ENCODE results near the gene SLX4IP. TPM values are rescaled to one million over a fixed set of nuclear protein-coding genes. Genes with fewer than 3 reads are reported as not detected.

Gene SLX4IP
- total and polyA plus RNA-seq, 5 experiments from 2014 or later = 1.5 to 6.3 (median 2.5) TPM

- ATAC-seq (no peak), DNase-seq (no peak)
- H3K9me3 Mint-ChIP-seq = no peaks in the 10 kb centered on the region
- POLR2A ChIA-PET = no interaction called here
- peaks cover 6 to 19% (median 10%) of the 10 kb centered on the region in 3 donors for H3K36me3 Mint-ChIP-seq
- H3K4me1 Mint-ChIP-seq = peaks cover 9 to 28% (median 24%) of the 10 kb centered on the region in 4 donors
- peak overlapping the region in 1 of 10 donors; percentile 12 for H3K27ac Mint-ChIP-seq
- no peaks in the 10 kb centered on the region for H3K27me3 Mint-ChIP-seq
- no peak overlapping the region for H3K4me3 Mint-ChIP-seq
These were observed 87.2 kb downstream of the SLX4IP start for GRCh38 chr20:10522328-10522727.

GRCh38 chr20:10523443-10523842, 88.3 kb downstream of the SLX4IP start:
- no peak for ATAC-seq
- Mint-ChIP-seq H3K36me3 (peaks cover 6 to 19% (median 10%) of the 10 kb centered on the region in 3 donors), H3K4me1 (peaks cover 9 to 26% (median 24%) of the 10 kb centered on the region in 4 donors), H3K9me3 (no peaks in the 10 kb centered on the region), H3K4me3 (no peak overlapping the region), H3K27ac (peak overlapping the region in 2 of 10 donors; percentile 71 to 79), H3K27me3 (no peaks in the 10 kb centered on the region)
- DNase-seq = no peak
- POLR2A ChIA-PET = no interaction called here

DNA sequence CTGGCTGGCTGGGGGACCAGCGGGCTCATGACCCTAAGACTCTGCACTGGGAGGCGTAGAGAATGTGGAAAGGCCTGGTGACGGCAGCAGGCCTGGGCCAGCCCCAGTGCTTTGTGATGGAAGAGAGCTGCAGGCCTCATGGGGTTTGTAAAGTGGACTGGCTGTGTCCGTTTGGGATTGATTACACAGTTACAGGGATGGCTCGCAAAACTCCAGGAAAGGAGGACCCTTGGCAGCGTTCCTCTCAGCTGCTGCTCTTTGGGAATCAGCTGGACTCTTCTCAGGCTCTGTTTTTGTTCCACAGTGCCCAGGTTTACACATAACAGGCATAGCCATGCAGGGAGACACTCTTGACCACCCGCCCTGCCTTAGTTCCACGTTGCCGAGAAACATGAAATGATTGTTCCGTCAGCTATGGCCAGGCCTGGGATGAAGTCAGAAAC, 89.0 kb downstream of the SLX4IP start:
- POLR2A ChIA-PET = no interaction called here
- H3K36me3 Mint-ChIP-seq = peaks cover 6 to 19% (median 10%) of the 10 kb centered on the region in 3 donors
- DNase-seq (no peak), ATAC-seq (no peak)
- H3K9me3 Mint-ChIP-seq = no peaks in the 10 kb centered on the region
- H3K27me3 Mint-ChIP-seq = no peaks in the 10 kb centered on the region
- H3K4me3 Mint-ChIP-seq = no peak overlapping the region
- no peak overlapping the region for H3K27ac Mint-ChIP-seq
- peaks cover 9 to 26% (median 22%) of the 10 kb centered on the region in 4 donors for H3K4me1 Mint-ChIP-seq

- POLR2A ChIA-PET = no interaction called here
- no peak overlapping the region for H3K4me3 Mint-ChIP-seq
- H3K9me3 Mint-ChIP-seq = no peaks in the 10 kb centered on the region
- peaks cover 9 to 20% (median 16%) of the 10 kb centered on the region in 4 donors for H3K4me1 Mint-ChIP-seq
- DNase-seq (no peak), ATAC-seq (no peak)
- peak overlapping the region in 1 of 10 donors; percentile 11 for H3K27ac Mint-ChIP-seq
- H3K27me3 Mint-ChIP-seq = no peaks in the 10 kb centered on the region
- H3K36me3 Mint-ChIP-seq = peaks cover 6 to 14% (median 10%) of the 10 kb centered on the region in 3 donors
These were observed 89.5 kb downstream of the SLX4IP start for GRCh38 chr20:10524643-10525042.

DNA sequence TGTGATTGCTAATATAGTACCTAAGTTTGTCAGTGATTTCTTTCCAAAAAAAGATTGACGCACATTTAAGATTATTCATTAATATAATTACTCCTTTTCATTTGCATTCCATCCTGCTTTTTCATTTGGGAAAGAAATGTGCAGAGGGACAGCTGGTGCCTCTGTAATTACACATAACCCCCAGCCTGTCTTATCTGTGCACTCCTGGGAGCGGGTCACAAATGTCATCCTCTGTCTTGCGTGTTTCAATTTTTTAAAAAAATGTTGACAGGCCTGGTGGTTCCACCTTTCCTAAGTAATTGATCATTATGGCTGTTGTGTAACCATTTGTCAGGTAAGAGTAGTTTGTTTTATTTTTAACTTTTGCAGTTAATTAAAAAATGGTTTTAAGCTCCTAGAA, 92.7 kb downstream of the SLX4IP start:
- no peaks in the 10 kb centered on the region for H3K9me3 Mint-ChIP-seq
- DNase-seq = no peak
- H3K27ac Mint-ChIP-seq = no peak overlapping the region
- peaks cover 0 to 10% (median 4%) of the 10 kb centered on the region in 4 donors for H3K4me1 Mint-ChIP-seq
- no peaks in the 10 kb centered on the region for H3K27me3 Mint-ChIP-seq
- no peak overlapping the region for H3K4me3 Mint-ChIP-seq
- POLR2A ChIA-PET = no interaction called here
- peaks cover 6 to 14% (median 13%) of the 10 kb centered on the region in 3 donors for H3K36me3 Mint-ChIP-seq
- no peak for ATAC-seq

DNA sequence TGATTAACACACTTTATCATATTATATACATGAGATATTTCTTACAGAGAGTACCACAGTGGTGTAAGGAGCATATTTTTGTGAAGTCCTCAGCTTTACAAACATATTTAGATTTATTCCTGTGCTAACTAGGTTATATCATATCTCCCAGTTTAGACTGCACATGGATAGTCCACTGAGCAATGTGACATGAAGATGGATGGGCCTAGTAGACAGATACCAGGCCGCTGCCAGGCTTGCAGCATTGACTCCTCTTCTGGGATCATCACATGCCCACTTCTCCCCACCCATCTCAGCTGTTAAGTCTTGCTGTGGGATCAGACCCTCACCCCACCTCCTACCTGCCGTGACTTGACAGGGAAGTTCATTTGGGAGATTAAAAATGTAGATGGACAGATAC, 95.8 kb downstream of the SLX4IP start:
- Mint-ChIP-seq H3K27ac (peak overlapping the region in 1 of 10 donors; percentile 5), H3K36me3 (peaks cover 3 to 15% (median 6%) of the 10 kb centered on the region in 3 donors), H3K9me3 (no peaks in the 10 kb centered on the region), H3K4me1 (peaks cover 4 to 10% (median 8%) of the 10 kb centered on the region in 4 donors), H3K27me3 (no peaks in the 10 kb centered on the region), H3K4me3 (no peak overlapping the region)
- DNase-seq (no peak), ATAC-seq (no peak)
- POLR2A ChIA-PET = no interaction called here

GRCh38 chr20:10531848-10532247, 96.7 kb downstream of the SLX4IP start:
- peaks cover 0 to 10% (median 4%) of the 10 kb centered on the region in 3 donors for H3K36me3 Mint-ChIP-seq
- ATAC-seq (no peak), DNase-seq (no peak)
- POLR2A ChIA-PET = no interaction called here
- H3K27me3 Mint-ChIP-seq = no peaks in the 10 kb centered on the region
- no peak overlapping the region for H3K27ac Mint-ChIP-seq
- no peaks in the 10 kb centered on the region for H3K9me3 Mint-ChIP-seq
- no peak overlapping the region for H3K4me3 Mint-ChIP-seq
- H3K4me1 Mint-ChIP-seq = peaks cover 6 to 10% (median 8%) of the 10 kb centered on the region in 4 donors

DNA sequence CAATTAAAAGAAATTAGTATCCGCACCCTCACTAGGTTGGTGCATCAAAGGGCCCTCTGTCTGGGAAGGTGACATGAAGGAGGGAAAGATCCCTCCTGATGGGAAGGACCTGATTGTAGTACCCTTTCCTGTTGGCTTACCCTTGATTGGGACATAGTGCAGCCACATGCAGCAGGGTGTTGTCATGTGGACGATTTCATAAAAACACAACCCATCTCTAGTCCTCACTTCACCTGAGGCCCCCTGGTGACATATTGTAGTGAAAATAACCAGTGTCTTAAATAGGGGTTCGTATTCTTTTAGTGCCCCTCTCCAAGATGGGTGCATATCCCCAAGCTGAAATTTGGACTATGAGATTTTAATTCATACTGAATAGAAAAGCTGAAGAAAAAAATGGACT, 97.3 kb downstream of the SLX4IP start:
- Mint-ChIP-seq H3K9me3 (no peaks in the 10 kb centered on the region), H3K4me3 (no peak overlapping the region), H3K27ac (no peak overlapping the region), H3K27me3 (no peaks in the 10 kb centered on the region), H3K4me1 (peaks cover 6 to 10% (median 8%) of the 10 kb centered on the region in 4 donors), H3K36me3 (peaks cover 0 to 10% (median 4%) of the 10 kb centered on the region in 3 donors)
- DNase-seq = no peak
- POLR2A ChIA-PET = no interaction called here
- no peak for ATAC-seq

GRCh38 chr20:10536531-10536930, 101.4 kb downstream of the SLX4IP start:
- no peaks in the 10 kb centered on the region for H3K9me3 Mint-ChIP-seq
- DNase-seq (no peak), ATAC-seq (no peak)
- POLR2A ChIA-PET = no interaction called here
- H3K4me3 Mint-ChIP-seq = no peak overlapping the region
- no peak overlapping the region for H3K27ac Mint-ChIP-seq
- peaks cover 17 to 28% (median 22%) of the 10 kb centered on the region in 4 donors for H3K4me1 Mint-ChIP-seq
- no peaks in the 10 kb centered on the region for H3K27me3 Mint-ChIP-seq
- H3K36me3 Mint-ChIP-seq = peaks cover 0 to 8% (median 4%) of the 10 kb centered on the region in 3 donors

- Mint-ChIP-seq H3K9me3 (no peaks in the 10 kb centered on the region), H3K4me1 (peaks cover 16 to 32% (median 29%) of the 10 kb centered on the region in 4 donors), H3K27me3 (no peaks in the 10 kb centered on the region), H3K4me3 (no peak overlapping the region), H3K27ac (peak overlapping the region in 1 of 10 donors; percentile 18), H3K36me3 (peaks cover 0 to 7% (median 4%) of the 10 kb centered on the region in 3 donors)
- ATAC-seq (no peak), DNase-seq (no peak)
- POLR2A ChIA-PET = interaction anchor here (0.7 kb wide), 1 partner anchor 22 kb away, joined by 3 read pairs; no protein-coding TSS in a partner anchor
These were observed 102.9 kb downstream of the SLX4IP start for GRCh38 chr20:10537850-10538480.

GRCh38 chr20:10538768-10539167, 103.7 kb downstream of the SLX4IP start:
- DNase-seq (no peak), ATAC-seq (no peak)
- no peaks in the 10 kb centered on the region for H3K27me3 Mint-ChIP-seq
- peaks cover 0 to 4% (median 4%) of the 10 kb centered on the region in 3 donors for H3K36me3 Mint-ChIP-seq
- POLR2A ChIA-PET = no interaction called here
- H3K4me3 Mint-ChIP-seq = no peak overlapping the region
- no peaks in the 10 kb centered on the region for H3K9me3 Mint-ChIP-seq
- H3K4me1 Mint-ChIP-seq = peaks cover 20 to 39% (median 31%) of the 10 kb centered on the region in 4 donors
- no peak overlapping the region for H3K27ac Mint-ChIP-seq

DNA sequence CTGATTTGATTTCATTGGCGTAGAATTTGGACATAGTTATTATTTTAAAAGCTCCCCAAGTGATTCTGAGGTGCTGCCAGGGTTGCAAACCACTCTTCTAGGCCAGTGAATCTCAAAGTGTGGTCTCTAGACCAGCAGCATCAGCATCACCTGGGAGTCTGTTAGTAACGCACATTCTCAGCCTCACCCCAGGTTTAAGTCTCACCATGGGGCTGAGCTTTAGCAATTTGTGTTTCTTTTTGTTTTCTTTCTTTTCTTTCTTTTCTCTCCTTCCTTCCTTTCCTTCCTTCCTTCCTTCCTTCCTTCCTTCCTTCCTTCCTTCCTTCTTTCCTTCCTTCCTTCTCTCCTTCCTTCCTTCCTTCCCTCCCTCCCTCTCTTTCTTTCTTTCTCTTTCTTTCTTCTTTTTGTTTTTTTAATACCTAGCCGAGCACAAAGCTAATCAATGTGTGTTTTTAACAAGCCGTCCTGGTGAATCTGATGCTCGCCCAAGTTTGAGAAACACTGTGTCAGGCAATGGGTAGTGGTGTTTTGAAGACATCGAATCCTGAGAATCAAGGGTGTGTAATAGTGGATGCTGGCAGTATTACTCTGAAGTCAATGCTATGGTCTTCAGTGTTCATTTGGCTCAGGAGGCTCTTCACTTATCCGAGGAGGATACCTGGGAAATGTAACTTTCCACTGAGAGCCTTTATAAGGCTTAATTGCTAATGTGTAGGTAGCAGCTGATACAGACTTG, 104.9 kb downstream of the SLX4IP start:
- Mint-ChIP-seq H3K4me1 (peaks cover 20 to 39% (median 31%) of the 10 kb centered on the region in 4 donors), H3K27ac (peak overlapping the region in 4 of 10 donors; percentile 26 to 81 (median 60)), H3K9me3 (no peaks in the 10 kb centered on the region), H3K36me3 (peaks cover 0 to 3% (median 2%) of the 10 kb centered on the region in 3 donors), H3K27me3 (no peaks in the 10 kb centered on the region), H3K4me3 (peak overlapping the region in 3 of 10 donors; percentile 8 to 43 (median 43))
- no peak for ATAC-seq
- POLR2A ChIA-PET = no interaction called here
- no peak for DNase-seq
